ENCODE measurements around the gene HOXD8.

Gene HOXD8

DNA sequence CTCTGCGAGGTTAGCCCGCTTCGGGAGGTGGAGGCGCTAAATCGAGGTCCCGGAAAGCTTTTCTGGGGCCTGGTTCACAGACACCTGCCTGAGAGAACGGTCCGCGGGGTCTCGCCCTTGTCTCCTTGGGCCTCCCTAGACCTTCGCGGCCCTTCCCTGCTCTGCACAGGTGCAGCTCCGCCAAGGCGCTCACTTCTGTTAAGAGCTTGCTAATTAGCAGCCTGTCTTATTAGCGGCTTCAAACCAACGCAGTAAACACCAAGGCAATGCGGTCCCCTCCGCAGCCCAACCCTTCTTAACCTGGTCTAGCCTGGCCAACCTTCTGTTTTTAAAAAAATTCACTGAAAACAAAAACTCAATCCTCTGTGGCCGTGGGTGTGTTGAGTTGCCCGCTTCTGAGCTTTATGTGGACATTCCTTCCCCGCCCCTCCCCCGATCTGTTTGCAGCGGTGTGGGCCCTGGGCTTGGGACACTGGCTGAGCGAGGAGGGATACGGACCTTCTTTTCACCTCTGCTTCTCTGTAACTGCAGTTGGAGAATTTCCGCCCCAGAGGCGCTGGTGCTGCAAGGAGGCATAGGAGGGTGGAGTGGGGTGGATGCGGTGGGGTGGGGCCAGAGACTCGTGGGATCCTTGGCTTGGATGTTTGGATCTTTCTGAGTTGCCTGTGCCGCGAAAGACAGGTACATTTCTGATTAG, 18.4 kb downstream of the HOXD8 start:
- no peak for DNase-seq

DNA sequence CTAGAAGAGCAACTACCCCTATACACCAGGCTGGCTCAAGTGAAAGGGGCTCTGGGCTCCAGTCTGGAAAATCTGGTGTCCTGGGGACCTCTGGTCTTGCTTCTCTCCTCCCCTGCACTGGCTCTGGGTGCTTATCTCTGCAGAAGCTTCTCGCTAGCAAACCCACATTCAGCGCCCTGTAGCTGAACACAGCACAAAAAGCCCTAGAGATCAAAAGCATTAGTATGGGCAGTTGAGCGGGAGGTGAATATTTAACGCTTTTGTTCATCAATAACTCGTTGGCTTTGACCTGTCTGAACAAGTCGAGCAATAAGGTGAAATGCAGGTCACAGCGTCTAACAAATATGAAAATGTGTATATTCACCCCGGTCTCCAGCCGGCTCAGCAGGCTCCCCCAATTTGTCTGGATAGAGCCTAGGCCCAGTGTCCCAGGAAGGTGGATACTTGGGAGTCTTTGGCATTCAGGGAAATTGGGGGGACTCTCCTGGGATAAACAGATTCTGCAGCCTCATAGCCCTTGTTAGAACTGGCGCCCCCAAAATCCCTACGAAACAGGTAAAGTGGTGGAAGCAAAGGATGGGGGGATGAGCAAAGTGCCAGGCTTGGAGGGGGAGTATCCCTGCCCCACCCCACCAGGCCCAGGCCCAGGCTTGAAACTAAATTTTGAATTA, 19.4 kb downstream of the HOXD8 start:
- no peak for DNase-seq

DNA sequence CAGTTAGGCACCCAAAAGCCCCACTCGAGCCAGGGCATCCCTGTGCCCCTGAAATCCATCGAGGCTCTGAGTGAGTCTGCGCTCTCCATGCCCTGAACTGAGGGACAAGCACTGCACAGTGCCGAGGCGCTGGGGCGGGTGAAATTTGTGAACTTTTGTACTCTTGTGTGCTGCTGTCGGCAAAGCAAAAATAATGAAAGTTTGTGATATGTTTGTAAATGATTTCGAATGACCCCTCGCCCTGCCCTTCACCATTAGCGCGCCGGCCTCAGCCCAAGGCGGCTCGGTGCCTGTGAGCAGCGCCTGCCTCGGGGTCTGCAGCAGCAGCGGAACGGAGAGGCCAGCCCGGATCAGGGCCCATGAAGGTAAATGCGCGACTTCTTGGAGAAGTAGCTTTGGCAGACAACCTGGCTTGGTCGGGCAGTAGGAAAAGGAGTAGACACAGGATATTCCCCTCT, 20.0 kb downstream of the HOXD8 start:
- DNase-seq = no peak

DNA sequence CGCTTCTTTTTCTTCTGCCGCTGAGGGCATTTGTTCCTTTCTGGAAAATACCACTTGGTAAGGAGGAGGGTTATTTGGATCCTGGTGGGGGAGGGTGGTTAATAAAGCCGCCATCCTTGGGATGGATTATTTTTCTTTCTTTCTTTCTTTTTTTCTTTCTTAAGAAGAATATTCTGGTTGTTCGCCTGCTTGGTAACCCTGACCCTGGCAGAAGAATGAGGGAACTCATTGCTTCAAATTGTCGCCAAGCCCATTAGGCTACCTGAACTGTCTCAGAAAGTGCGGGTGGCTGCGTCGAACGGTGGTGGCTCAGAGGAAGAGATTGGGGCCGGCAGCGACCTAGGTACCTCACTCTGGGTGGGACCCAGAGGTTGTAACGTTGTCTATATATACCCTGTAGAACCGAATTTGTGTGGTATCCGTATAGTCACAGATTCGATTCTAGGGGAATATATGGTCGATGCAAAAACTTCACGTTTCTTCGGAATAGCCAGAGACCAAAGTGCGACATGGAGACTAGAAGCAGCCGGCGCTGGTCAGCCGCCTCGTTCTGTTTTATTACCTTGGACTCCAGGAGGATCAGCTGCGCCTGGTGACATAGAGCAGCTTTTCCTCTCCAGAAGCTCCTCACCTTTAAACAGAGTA, 20.6 kb downstream of the HOXD8 start:
- DNase-seq = no peak

DNA sequence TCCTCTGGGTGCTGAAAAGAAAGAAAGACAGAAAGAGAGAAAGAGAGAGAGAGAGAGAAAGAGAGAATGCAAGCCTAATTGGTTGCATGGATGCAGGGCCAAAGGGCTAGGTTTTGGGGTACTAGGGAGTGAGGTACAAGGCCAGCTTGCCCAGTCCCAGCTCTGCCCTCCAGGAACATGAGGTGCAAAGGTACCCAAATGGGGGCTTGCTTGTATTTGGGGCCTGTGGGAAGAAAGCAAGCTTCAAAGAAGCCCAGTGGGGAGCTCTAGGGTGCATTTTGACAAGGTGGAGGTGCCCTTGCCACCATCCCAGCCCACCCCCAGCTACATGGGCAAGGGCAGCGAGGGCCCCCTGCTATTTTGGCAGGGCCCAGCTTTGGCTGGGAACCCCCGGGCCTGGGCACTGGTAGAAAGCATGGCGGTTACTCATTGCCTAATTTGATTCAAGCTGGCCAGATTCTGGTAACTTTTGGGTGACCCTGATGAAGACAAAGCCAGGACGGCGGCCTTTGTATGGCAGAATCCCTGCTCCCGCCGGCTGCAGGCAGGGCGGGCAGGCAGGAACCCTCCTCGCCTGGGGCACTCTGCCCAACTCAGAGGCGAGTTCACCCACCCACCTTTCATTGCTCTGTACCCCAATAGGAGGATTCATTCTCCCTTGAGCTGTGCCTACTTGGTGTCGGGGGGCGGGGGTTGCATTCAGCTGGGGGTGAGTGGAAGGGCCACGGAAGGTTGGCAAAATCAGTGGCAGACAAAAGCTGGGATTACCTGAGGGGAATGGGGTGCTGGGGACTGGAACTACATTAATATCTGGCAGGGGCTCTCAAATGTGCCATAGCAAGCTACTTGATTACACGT, 21.3 kb downstream of the HOXD8 start:
- DNase-seq = no peak

DNA sequence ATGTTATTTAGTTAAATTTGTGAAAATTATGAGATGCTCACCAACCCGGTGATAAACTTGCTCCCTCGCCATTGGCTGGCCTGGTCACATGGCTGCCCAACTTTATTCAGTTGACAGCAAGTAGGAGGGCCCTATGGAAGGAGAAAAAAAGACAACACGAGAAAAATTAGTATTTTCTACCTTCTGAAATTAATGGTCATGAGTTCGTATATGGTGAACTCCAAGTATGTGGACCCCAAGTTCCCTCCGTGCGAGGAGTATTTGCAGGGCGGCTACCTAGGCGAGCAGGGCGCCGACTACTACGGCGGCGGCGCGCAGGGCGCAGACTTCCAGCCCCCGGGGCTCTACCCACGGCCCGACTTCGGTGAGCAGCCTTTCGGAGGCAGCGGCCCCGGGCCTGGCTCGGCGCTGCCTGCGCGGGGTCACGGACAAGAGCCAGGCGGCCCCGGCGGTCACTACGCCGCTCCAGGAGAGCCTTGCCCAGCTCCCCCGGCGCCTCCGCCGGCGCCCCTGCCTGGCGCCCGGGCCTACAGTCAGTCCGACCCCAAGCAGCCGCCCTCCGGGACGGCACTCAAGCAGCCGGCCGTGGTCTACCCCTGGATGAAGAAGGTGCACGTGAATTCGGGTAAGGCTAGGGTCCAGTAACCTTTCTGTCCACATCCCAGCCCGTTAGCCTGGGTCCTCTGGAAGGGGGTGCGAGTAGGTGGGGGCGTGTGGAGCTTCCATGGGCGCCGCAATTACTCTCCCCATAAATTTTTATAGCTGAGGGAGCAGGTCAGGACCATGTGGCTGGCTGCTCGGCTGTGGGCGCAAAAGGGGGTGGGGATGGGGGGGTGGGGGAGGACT, 22.2 kb downstream of the HOXD8 start, which contains the start of gene HOXD4:
TSS of gene HOXD4 (plus strand) at position 109 of the 846 bp plus-strand sequence. CDS start at position 193, 84 bp downstream.
- DNase-seq = no peak

DNA sequence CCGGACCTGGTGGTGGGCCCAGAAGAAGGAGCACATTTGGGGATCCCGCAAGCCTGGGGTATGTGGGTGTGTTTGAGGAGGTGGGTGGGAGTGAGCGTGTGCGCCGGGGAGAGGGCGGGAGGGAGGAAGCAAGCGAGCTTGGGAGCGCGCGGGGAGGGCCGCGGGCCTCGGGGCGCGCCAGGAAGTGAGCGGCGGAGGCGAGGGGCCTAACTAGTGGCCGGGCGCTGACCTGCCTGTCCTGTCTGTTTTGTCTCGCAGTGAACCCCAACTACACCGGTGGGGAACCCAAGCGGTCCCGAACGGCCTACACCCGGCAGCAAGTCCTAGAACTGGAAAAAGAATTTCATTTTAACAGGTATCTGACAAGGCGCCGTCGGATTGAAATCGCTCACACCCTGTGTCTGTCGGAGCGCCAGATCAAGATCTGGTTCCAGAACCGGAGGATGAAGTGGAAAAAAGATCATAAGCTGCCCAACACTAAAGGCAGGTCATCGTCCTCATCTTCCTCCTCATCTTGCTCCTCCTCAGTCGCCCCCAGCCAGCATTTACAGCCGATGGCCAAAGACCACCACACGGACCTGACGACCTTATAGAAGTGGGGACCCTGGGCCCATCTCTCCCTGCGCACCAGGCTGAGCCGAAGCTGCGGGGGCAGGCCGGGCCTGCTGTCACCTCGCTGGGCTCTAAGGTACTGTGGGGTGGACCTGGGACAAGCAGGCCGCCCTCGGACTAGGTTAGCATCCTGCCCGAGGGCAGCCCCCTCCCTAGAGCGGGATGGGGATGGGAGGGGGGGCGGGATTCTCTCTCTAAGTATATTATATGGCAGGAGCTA, 23.1 kb downstream of the HOXD8 start:
- DNase-seq = no peak

DNA sequence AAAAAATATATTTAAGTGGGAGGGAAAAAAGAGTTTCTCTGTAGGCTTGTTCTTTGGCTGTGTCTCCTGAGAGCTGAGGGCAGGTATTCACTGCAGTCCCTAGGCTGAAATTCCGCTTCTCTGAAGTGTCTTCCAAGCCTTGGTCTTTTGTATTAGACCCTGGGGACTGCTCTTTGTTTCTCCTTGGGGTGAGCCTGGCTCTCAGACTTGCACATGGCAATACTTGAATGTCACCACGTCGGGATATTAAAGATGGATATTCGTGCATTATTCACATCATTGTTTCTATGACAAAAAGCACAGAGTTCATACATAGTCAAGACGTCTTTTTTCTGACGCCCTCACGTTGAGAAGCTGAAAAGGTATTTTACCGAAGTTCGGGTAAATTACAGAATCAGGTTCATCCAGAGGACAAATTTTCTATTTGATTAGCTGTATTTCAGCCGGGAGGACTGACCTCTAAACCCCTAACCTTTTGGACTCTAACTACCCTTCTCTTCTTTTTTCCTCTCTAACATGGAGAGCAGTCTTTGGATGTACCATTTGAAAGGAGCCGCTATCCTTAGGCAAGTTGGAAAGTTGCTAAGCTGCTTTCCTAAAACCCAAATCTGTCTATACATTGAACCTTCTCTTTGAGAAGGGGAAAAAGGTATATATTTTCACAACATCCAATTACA, 25.2 kb downstream of the HOXD8 start:
- no peak for DNase-seq

DNA sequence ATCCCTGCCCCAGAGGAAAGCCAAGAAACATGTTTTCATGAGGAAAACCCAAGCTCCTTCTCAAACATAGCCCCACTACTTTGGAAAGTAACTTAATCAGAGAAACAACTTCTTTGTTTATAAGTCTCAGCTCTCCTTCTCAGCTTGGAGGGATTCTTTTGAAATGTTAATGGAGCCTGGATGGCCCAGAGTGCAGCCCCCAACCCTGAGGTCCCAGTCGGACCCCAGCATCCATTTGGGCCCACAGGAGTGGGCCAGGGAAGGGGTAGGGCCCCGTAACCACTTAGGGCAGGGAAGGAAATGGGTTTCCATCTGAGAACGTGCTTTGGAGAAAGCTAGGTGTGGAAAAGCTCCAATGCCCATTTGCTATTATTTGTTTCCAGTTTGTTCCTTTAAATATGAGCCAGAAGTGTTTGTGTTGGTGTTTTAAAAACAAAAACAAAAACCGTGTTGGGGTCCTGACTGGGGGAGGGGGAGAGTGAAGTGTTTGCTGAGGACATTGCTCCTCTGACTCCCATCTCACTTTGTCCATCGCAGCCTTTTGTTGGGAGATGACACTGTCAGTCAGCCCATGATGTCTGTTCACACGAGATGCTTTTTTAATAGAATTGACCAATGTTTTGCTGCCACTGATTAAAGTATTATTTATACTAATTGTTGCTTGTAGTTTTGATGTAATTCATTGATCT, 26.0 kb downstream of the HOXD8 start:
- DNase-seq = no peak

DNA sequence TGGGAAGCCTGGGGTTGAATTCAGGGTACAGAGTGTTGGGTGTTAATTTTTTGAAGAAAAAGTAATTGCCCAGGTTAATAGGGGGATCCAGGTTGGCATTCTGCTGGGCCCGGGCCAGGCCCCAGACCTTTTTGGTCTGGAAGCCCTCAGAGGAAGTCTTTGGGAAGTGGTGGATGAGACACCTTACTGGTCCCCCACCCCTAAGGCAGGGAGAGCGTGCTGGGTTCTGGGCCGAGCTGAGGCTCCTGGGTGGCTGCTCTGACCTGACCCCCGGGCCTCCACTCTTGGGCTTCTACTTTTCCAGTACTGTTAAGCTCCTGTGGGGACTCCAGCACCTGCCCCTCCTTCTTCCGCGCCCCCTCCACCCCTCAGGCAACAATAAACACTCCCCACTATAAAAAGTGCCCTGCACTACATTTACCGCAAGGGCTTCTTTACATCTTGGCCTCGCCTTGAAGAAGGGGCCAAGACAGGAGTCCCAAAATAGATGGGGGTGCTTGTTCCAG, 26.8 kb downstream of the HOXD8 start:
- DNase-seq = no peak

DNA sequence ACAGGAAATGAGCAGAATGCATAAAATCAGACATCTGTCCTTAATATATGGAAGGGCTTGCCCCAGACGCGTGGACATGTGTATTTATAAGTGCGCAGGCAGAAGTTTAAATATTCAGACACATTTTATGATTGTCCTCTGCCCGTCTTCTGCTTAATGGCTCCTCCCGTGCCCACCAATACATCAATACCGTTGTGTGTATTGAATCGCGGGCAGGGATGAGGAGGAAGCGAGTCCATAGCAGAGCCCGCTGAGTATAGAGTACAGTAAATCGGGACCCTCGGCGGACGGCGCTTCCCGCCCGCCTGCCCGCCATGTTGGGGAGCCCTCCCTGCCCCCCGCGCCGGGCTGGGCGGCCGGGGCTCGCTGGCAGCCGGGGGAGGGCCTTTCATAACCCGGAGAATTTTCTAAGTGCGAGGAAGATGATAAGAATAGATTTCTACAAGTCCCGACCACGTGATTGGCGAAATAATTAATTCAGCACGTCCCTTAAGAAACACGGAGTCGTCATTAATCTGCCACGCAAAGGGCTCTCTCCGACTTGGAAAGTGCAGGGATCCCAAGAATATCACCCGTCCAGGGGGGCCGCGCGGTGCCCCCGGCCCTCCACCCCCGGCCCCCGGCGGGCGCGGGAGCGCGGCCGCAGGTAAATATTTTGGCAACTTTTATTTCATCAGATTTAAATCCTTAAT, 27.4 kb downstream of the HOXD8 start, which contains the start of gene HOXD3:
TSS of gene HOXD3 (plus strand) at position 501 of the 692 bp plus-strand sequence. CDS start 11,808 bp downstream, outside the sequence.
- no peak for DNase-seq

DNA sequence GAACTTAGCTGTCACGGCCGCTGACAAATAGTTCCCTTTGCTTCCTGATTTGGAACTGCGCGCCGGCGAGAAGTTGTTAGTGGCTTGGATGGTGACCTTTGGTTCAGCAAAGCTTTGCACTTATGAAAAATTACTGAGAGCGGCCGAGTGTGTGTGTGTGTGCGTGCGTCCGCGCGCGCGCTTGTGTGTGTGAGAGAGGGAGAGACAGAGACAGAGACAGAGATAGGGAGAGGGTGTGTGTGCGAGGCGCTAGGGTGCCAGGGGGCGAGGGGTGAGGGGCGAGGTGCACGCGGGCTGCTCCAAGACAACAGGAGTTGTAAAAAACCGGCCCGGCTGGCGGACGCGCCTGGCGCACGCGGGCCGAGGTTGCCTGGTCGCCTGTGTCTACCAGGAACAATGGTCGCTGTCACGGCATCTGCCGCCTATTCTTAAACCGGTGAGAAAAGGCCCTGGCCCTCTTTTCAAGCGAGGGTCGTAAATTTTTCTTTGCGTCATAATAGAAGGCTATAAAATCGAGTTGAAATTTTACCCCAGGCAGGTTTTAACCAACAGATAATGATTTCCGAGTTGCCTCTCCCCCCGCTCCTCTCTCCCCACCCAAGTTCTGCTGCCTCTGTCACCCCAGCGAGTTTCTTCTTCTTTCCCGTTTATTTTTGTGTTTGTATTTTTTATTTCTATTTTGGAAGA, 28.1 kb downstream of the HOXD8 start:
- DNase-seq = no peak

DNA sequence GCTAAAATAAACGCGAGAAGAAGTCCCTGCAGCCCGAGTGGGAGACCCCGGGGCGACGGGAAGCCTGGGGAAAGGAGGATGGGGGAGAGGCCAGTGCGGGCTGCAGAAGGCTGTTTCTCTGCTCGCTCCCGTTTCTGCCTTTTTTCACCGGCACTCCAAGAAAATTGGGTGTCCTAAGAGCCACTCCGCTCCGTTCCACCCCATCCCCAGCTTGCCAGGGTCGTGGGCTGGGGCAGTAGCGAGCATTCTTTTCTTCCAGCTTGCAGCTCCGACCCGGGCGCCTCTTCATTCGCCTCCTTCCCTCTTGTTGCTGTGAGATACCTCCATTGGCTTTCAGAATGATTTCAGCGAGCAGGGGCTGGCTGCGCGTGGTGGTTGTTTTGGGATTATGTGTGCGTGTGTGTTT, 28.7 kb downstream of the HOXD8 start:
- no peak for DNase-seq

DNA sequence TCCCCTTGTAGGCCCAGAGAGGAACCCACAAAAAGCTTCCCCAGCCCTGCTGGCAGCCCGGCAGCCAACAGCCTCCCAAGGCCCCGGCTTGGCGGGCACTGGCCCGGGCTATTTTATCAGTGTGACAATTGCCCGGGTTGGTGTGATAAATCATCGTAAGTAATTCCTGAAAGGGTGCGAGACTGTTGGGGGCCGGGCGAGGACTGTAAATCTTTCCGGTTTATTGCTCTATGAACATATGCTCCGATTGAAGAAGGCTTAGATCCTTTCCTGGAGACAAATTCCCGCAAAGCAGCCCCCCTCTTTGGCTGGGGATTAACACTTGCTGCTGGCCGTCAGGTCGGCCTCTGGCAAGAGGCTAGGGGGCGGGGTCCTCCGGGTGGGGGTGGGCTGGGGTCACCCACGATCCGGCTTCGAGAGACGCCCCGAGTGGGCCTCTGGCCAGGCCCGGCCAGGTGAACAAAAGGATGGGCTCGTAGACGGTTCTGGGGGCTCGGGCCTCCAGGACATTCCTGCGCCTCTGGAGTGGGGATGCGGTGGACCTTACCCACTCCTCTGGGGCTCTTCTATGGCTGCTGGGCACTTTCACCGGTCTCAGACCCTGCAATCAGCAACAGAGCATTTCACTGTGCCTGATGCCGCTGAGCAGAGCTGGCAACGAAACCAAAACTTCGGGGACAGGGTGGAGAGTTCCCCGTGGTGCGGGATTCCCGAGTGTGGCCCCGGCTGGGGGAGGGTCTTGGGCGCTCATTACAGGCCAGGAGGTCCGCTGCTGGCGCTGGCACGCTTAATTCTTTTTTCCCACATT, 29.6 kb downstream of the HOXD8 start:
- DNase-seq = no peak

DNA sequence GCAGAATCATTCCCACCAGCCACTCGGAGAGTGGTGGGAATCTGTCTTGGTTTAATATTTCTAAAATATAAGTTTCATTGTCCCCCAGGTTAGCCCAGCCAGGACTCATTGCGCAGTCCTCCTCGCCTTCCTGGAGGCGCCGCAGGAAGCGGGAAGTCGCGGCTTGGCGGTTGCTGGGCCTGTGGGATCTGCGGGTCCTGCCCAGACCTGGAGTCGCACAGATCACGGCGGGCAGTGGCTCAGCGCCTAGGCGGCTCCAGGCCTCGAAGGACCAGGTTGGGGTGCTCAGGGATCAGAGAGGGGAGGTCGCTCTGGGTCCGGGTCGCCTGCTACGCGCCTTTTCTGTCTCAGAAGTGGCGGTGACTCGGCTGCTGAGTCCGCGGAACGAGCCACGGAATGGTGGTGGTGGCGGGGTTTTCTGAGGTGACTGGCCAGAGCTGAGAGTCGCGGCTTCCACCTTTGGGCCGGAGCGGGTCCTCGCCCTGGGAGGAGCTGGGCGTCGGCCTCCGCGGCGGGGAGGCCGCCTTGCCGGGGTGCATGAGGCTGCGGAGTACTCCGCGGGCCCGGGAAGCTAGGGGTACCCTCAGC, 30.3 kb downstream of the HOXD8 start:
- no peak for DNase-seq

DNA sequence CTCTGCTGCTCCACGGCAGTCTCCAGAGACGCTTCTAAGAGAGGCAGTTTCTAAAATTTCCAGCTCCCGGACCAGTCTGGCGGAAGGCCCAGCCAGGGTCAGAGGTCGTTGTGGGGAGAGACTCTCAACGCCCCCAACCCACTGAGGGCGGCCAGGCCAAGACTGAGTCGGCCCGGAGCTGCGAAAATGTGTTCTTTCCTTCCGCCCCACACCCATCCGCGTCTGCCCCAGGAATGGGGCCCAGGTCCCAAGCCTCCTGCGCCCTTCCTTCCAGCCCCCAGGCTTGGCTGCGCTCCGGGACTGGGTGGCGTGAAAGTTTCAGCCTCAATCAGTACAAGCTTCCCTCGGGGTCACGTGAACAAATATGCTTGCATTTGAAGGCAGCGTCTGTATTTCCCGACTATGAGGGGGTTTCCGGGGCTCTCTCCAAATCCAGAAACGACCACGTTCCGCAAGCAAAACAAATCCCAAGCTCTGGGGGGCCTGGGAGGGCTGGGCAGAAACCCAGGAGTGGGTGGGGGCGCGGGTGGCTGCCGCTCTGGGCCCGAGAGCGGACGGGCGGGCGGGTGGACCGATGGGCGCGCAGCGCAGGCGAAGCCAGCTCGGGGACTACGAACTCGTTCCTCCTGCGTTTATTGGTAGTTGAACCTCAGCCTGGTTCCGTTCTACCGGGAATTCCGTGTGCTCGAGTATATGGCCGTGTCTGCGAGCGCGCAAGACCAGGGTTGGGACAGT, 30.9 kb downstream of the HOXD8 start:
- no peak for DNase-seq

All from CD4-positive, alpha-beta T cell treated with Interleukin-4 for 1 hour (primary cell).